HG03460 (cell line): ENCODE measurements around the gene PDCD11.

Source experiments
- ATAC-seq: cut with Tn5 transposase; IDR thresholded peaks from one replicate; pipeline ENCODE4 v1.9.1; 2021; ENCODE audit not compliant: unreplicated experiment

Gene PDCD11

DNA sequence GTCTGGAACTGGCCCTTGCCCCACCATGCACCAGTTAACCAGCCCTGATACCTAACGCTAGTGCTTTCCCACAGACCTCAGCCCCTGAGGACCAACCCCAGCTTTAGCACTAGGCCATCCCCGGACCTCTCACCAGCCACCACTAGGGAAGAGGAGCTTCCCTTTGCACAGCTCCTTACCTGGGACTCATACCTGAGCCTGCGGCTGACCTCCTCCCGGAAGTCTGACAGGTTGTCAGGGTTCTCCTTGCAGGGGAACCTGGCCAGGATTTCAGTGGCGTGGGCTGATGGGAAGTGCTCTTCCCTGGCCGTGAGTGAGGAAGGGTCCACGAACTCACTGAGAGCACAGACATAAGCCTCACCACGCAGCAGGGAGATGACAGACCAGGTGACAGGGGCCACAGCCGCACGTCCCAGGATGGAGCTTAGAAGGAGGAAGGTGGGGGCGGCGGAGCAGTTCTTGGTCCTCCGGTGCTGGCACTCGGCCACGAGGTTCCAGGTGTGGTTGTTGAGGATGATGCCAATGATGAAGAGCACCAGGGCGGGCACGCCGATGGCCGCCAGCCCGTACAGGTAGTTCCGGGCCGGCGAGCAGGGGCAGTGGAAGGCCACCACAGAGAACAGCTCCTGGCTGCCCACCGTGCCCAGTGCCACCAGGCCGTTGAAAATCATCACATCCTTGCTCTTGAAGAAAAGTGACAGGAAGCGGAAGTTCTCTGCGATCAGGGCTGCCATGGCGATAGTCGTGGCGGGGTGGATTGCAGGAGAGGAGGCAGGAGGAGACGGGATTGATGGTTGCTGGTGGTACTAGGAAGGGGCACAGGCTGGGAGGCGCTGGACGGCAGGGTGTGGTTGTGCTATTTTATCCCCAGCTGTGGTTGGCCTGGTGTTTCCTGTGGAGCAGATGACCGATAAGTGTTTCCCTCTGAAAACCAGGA is 53.0 kb downstream of the PDCD11 start:
- ATAC-seq: no peak

GRCh38 chr10:103450201-103450695 is 53.8 kb downstream of the PDCD11 start:
- ATAC-seq: no peak

- no peak for ATAC-seq
Observed at GRCh38 chr10:103451091-103451813, 54.8 kb downstream of the PDCD11 start.

- peak; percentile 73 for ATAC-seq
Observed at GRCh38 chr10:103451831-103452505, 55.5 kb downstream of the PDCD11 start, which contains the start of gene CALHM2. TSS of gene CALHM2 (minus strand) at chr10:103452370. CDS start at chr10:103449941, 2,429 bp downstream.

- no peak for ATAC-seq
Observed at GRCh38 chr10:103452506-103453230, 56.2 kb downstream of the PDCD11 start.

GRCh38 chr10:103454026-103454425 is 57.6 kb downstream of the PDCD11 start:
- no peak for ATAC-seq

- no peak for ATAC-seq
Observed at GRCh38 chr10:103455235-103455634, 58.8 kb downstream of the PDCD11 start.

GRCh38 chr10:103456074-103456660 is 59.7 kb downstream of the PDCD11 start:
- no peak for ATAC-seq

- ATAC-seq: no peak
Observed at GRCh38 chr10:103457176-103457712, 60.8 kb downstream of the PDCD11 start.

- no peak for ATAC-seq
Observed at GRCh38 chr10:103457896-103458583, 61.6 kb downstream of the PDCD11 start.

GRCh38 chr10:103458720-103459119 is 62.3 kb downstream of the PDCD11 start, which contains the start of gene CALHM1:
TSS of gene CALHM1 (minus strand) at chr10:103458900. CDS start at chr10:103458751, 149 bp downstream.
- peak; percentile 80 for ATAC-seq

DNA sequence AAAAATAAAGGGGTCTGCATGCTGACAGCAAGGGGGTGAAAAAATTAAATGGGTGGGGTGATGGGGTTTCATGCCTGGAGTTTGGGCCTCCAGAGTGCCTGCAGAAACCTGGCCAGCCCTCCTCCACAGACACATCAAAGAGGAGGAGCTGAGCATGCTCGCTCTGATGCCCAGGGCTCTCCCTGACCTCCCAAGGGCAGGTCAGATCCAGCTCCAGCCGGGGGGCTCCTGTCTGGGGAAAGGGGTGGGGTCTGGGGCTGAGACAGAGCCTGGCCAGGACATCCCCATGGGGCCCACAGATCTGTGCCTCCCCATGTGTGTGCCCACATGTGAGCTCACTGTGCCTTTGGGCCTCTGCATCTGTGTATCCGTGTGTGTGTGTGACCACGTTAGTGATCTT is 63.2 kb downstream of the PDCD11 start:
- no peak for ATAC-seq

DNA sequence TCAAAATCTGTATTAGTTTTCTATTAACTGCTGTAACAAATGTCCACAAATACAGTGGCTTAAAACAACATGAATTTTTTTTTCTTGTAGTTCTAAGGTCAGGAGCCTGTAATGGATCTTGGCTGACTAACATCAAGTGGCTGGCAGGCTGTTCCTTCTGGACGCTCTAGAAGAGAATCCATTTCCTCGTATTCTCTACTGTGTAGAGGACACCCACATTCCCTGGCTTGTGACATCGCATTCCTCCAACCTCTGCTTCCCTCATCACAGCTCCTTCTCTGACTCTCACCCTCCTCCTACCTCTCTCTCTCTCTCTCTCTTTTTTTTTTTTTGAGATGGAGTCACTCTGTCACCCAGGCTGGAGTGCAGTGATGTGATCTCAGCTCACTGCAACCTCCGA is 67.1 kb downstream of the PDCD11 start:
- no peak for ATAC-seq

- ATAC-seq: no peak
Observed at GRCh38 chr10:103465411-103466179, 69.2 kb downstream of the PDCD11 start.

DNA sequence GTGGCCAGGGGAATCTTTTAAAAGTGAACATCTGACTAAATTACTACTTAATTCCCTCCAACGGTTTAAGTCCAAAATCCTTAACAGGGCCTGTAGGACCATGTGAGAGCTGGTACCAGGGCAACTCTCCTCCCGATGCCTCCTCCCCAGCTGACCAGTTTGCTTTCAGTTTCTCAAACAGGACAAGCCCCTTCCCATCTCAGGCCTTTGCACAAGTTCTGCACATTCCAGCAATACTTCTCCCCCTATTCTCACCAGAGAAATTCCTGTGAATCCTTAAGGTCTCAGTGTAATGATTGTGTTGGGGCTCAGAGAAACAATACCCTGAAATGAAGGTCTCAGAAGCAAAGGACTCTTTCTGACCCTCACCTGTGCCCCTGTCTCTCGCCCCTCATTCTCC is 70.3 kb downstream of the PDCD11 start:
- ATAC-seq: no peak

GRCh38 chr10:103467406-103467805 is 71.0 kb downstream of the PDCD11 start:
- ATAC-seq: no peak

DNA sequence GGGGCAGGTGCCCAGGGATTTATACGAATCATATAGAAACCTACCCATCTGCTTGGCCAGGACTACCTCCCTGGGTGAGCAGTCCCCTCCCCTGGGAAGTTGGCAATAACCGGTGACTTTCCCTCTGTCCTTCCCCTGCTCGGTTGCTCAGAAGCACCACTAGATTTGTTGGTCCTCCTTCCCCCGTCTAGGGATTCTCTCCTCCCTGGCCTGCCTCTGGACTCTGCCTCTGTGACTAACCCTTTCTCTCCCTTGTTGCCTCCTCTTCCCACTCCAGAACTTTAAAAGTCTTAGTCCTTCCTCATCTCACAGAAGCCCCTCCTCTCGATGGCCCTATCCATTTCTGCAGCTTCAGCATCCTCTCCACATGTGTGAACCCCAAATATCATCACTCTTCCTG is 72.8 kb downstream of the PDCD11 start:
- ATAC-seq: no peak
